Liver (tissue), 9 donors: ENCODE measurements around the gene AK3. TPM values are rescaled to one million over a fixed set of nuclear protein-coding genes. Genes with fewer than 3 reads are reported as not detected.
"Not testable (repeated sequence)": the region's sequence is repeated elsewhere in the genome, so short reads cannot be mapped to it uniquely, and the experiment has no call there.

Experiments
- DNase-seq: peaks from one replicate; pipeline ENCODE4 v3.0.0-alpha.2; 2017; ENCODE audit warnings: low spot score
- H3K27ac ChIP-seq, 2 donors: one replicate each; pipeline ENCODE4 v1.7.0; 2013; ENCODE audit warnings: inconsistent platforms in 2 of 2, low read length in 2 of 2, control low read depth in 1 of 2, low read depth in 1 of 2, mild to moderate bottlenecking in 1 of 2
- H3K27me3 ChIP-seq, 4 donors: one replicate each; pipeline versions ENCODE4 v1.6.1 to v1.7.0; 2013; ENCODE audit warnings: low read length in 3 of 4, inconsistent platforms in 1 of 4, mild to moderate bottlenecking in 1 of 4, moderate library complexity in 1 of 4; ENCODE audit not compliant: control insufficient read depth in 4 of 4, insufficient read depth in 4 of 4
- H3K36me3 ChIP-seq, 4 donors: one replicate each; pipeline versions ENCODE4 v1.6.1 to v1.7.0; 2013; ENCODE audit warnings: low read length in 3 of 4, mild to moderate bottlenecking in 3 of 4, low read depth in 1 of 4, moderate library complexity in 1 of 4; ENCODE audit not compliant: control insufficient read depth in 4 of 4, insufficient read depth in 3 of 4
- H3K4me1 ChIP-seq, 4 donors: one replicate each; pipeline versions ENCODE4 v1.6.1 to v1.7.0; 2013; ENCODE audit warnings: low read length in 3 of 4, mild to moderate bottlenecking in 3 of 4, moderate library complexity in 1 of 4; ENCODE audit not compliant: control insufficient read depth in 4 of 4, insufficient read depth in 4 of 4
- H3K4me3 ChIP-seq, 3 donors: one replicate each; pipeline versions ENCODE4 v1.6.1 to v1.7.0; 2013; ENCODE audit warnings: low read length in 3 of 3, control low read depth in 1 of 3, low read depth in 1 of 3, mild to moderate bottlenecking in 1 of 3
- H3K9ac ChIP-seq, 2 donors: one replicate each; pipeline ENCODE4 v1.7.0; 2013; ENCODE audit warnings: low read length in 2 of 2, mild to moderate bottlenecking in 2 of 2, moderate library complexity in 2 of 2, control low read depth in 1 of 2, low read depth in 1 of 2
- H3K9me3 ChIP-seq, 4 donors: one replicate each; pipeline versions ENCODE4 v1.6.1 to v1.7.0; 2013; ENCODE audit warnings: low read length in 3 of 4; ENCODE audit not compliant: control insufficient read depth in 4 of 4
- FOXA1 ChIP-seq: IDR thresholded peaks from 2 replicates; pipeline ENCODE4 v1.6.1; 2016; ENCODE audit warnings: antibody characterized with exemption
- NR2F2 ChIP-seq: IDR thresholded peaks from 2 replicates; pipeline ENCODE4 v1.6.1; 2016; ENCODE audit warnings: antibody characterized with exemption
- WGBS: extraction: QIAGEN DNeasy Blood & Tissue Kit; methylation state at CpG from one replicate; pipeline ENCODE4 v1.1.7; 2013; 5-methylcytosine and 5-hydroxymethylcytosine counted together
- polyA plus RNA-seq, 2 donors: library from polyadenylated mRNA; stranded (reverse) in 1 of 2; unstranded in 1 of 2; fragments of 200-250 nt in 1 of 2; fragments of >200 nt in 1 of 2; fragmentation: Nextera tagmentation in 1 of 2; extraction: Ambion mirVana in 1 of 2; gene quantifications; one replicate each; pipeline versions ENCODE4 v1.2.1 to v1.2.3, GENCODE V29; 2013 to 2015
- total RNA-seq, 2 donors: library from RNA; depleted of rRNA; stranded (reverse); fragments of >200 nt; gene quantifications; one replicate each; pipeline ENCODE4 v1.2.3, GENCODE V29; 2014
- donor health status: healthy.
- donor health status: healthy.
- donor health status: healthy.
- donor health status: healthy.
- donor health status: healthy.

Gene AK3
- total and polyA plus RNA-seq, 4 donors, result 70.6 to 181 (median 101) TPM

DNA sequence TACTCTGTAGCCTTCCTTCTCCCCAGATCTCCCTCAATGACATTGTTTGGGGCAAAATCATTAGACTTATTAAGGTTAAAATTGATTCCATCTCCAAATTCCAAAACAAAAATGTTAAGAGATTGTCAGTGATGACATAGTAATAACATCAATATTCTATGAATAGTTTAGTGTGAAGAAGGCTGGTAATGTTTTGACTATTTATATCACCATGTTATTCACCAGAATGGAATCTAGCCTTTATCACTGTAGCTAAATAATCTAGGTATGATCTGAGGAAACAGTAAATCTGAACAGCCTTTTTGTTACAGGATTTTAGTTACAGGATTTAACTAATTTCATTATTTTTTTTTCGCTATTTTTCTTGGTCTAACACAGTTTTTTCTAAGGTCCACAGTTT, 79.8 kb downstream of the AK3 start:
- Histone ChIP-seq H3K9ac (no peak overlapping the region), H3K27me3 (no peaks in the 10 kb centered on the region), H3K9me3 (no peaks in the 10 kb centered on the region), H3K27ac (no peak overlapping the region), H3K4me1 (peaks cover 8 to 38% (median 19%) of the 10 kb centered on the region in 4 donors), H3K36me3 (no peaks in the 10 kb centered on the region), H3K4me3 (no peak overlapping the region)
- TF ChIP-seq FOXA1 (no peak), NR2F2 (no peak)
- 89% methylated on average over 1 of the region's 1 CpG for WGBS
- DNase-seq, result no peak

DNA sequence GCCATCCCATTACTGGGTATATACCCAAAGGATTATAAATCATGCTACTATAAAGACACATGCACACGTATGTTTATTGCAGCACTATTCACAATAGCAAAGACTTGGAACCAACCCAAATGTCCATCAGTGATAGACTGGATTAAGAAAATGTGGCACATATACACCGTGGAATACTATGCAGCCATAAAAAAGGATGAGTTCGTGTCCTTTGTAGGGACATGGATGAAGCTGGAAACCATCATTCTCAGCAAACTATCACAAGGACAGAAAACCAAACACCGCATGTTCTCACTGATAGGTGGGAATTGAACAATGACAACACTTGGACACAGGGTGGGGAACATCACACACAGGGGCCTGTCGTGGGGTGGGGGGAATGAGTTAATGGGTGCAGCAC, 80.3 kb downstream of the AK3 start:
- WGBS, result 89% methylated on average over 4 of the region's 5 CpGs
- not testable (repeated sequence) for H3K9me3 ChIP-seq

More for the DNA sequence above, 80.3 kb downstream of the AK3 start:
- H3K27ac ChIP-seq, H3K36me3 ChIP-seq, H3K4me3 ChIP-seq, H3K27me3 ChIP-seq, H3K9ac ChIP-seq, DNase-seq: not testable (repeated sequence)
- H3K4me1 ChIP-seq, result peaks cover 8 to 34% (median 19%) of the 10 kb centered on the region in 4 donors

Other genes with a start within 250 kb of the AK3 start
- gene PLPP6, start 78.9 kb downstream of the AK3 start, total RNA-seq, result 10 to 100 TPM; 11.7 to 11.8 TPM
- gene PLPP6, start 78.9 kb downstream of the AK3 start, polyA plus RNA-seq, result 10 to 100 TPM in 1 of 2 donors, 1 to 10 TPM in 1; 9.5 to 10.6 TPM
- gene SPATA6L, start 74.7 kb downstream of the AK3 start, total RNA-seq, result 1 to 10 TPM; 1.6 to 6.2 TPM
- gene SPATA6L, start 74.7 kb downstream of the AK3 start, polyA plus RNA-seq, result 1 to 10 TPM; 1.8 to 2.7 TPM
- gene CDC37L1, start 61.6 kb downstream of the AK3 start, total RNA-seq, result 10 to 100 TPM; 11.3 to 32.8 TPM
- 10 to 100 TPM; 15.9 to 22.8 TPM for gene CDC37L1, start 61.6 kb downstream of the AK3 start, polyA plus RNA-seq
- gene RCL1, start 51.7 kb upstream of the AK3 start, total RNA-seq, result 100 to 1,000 TPM in 1 of 2 donors, 10 to 100 TPM in 1; 52.2 to 121 TPM
- 100 to 1,000 TPM in 1 of 2 donors, 10 to 100 TPM in 1; 53.6 to 120 TPM for gene RCL1, start 51.7 kb upstream of the AK3 start, polyA plus RNA-seq
- gene JAK2, start 244.1 kb upstream of the AK3 start, total RNA-seq, result 10 to 100 TPM in 1 of 2 donors, 1 to 10 TPM in 1; 8.3 to 21.5 TPM
- 1 to 10 TPM; 1.5 to 1.8 TPM for gene JAK2, start 244.1 kb upstream of the AK3 start, polyA plus RNA-seq